DMS79 treated with DMSO at 0.1 percent for 48 hours (cell line): ENCODE data around the gene PHAF1.

Experiments
- DNase-seq: peaks from one replicate; lab custom pipeline; 2025; lab: John Stamatoyannopoulos, UW

The PHAF1 gene

DNA sequence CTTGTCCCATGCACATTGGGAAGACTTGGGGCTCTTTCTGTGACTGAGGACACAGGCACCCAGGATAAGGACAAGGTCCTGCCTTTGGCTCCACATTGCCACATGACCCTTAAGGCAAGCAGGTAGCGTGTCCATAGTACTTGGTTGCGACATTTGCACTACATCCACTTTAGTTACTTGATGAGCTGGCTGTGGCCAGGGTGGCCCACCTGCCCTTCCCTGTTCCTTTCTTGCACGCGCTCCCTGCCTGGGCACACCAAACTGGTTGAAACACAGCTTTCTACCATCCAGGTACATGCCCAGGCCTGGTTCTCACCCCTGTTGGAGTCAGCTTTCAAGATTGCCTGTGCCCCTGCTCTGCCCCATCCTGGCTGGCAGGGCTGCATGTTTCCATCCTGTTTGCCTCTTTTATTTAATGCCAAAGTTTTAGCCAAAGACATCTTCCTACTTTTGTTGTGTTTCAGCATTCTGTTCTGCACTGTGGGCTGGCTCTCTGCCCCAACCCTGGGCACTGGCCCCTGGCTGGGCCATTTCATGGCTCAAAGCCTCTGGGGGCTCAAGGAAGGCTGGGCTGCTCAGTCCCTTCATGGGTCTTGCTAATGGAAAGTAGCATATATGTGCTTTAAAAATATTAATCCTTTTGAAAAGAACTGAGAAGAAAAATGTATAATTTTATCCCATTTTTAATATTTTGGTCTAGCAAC, 37.8 kb downstream of the PHAF1 start:
- DNase-seq: no peak

DNA sequence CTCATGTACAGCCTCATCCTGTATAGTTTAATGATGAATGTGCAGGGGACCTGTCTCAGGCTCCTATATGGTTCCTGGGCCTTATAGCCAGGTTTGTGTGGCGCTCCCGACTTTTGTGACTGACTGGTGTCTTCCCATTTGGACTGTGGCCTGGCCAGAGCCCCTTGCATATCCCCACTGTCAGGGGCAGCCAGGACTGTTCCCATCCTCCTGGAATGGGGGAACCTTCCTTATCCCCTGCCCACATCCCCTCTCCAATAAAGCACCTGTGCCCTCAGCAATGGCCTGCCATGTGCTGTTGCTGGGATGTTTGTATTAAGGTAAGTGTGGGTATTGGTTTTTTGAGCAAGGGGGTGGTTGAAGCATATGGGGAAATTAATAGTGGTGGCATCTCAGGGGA, 38.5 kb downstream of the PHAF1 start:
- no peak for DNase-seq

- DNase-seq: no peak
Measured at GRCh38 chr16:67148656-67149275, 39.0 kb downstream of the PHAF1 start.

GRCh38 chr16:67149276-67150046, 39.7 kb downstream of the PHAF1 start:
- no peak for DNase-seq

- DNase-seq: no peak
Measured at GRCh38 chr16:67150047-67150832, 40.5 kb downstream of the PHAF1 start.

GRCh38 chr16:67150833-67151396, 41.2 kb downstream of the PHAF1 start, which contains the start of gene B3GNT9:
Gene B3GNT9, minus strand, starts transcription at chr16:67150998. Its CDS starts 513 bp downstream, at chr16:67150485.
- DNase-seq: peak; percentile 35

DNA sequence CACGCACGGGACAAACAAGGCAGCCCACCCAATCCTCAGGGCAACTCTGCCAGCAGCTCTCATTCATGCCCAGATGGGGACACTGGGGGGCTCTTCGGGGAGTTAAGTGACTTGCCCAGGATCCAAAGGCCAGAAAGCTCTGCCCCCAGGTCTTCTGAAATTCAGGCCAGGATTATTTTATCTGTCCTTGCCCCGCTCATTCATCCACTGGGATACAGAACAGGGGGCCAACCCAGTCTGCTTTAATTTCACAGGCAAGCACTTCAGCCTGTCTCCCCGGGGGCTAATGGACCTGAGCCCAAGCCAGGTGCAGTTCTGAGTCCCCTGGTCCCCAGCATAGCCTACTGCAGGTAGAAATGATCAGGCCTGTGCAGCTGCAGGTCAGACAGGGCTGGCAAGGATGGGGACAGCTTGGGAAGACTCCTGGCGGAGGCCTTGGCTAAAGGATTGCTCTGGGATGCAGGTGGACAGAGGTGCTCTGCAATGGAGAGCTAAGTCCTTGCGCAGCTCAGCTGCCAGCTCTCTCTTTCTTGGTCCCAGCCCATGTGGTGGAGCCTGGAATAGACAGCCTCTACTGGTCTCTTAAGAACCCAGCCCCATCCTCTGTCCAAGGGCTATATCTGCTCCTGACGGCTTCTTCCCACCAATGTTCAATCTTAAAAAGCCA, 41.8 kb downstream of the PHAF1 start:
- DNase-seq: peak; percentile 14

DNA sequence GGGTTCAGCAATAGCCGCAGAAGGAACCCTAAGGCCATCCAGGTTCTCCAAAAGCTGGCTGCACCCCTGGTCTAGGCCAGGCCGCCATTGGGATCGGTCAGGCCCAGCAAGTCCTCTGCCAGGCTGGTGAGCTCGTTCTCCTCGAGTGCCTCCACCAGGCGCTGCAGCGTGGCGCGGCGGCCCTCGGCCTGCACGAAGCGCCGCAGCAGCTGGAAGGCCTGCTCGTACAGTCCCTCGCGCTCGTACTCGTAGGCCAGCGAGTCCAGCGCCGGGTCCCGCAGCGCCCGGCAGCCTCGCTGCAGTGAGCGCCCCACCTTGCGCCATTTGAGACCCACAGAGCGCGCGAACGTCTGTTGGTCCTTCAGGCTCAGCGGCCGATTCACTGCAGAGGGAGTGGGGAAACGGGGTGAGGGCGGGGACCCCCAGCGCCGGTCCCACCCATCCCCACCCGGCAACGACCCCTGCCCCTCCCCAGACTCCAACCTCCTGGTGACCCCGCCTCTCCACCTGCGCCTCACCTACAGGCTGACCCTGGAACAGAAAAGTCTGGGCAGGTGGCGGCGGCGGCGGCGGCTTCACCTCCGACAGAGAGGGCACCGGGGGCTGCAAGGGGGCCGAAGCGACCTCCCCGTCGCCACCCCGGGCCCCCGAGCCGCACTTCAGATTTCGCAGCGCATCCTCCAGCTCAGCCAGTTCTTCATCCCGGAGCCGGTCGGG, 45.0 kb downstream of the PHAF1 start:
- DNase-seq: no peak

DNA sequence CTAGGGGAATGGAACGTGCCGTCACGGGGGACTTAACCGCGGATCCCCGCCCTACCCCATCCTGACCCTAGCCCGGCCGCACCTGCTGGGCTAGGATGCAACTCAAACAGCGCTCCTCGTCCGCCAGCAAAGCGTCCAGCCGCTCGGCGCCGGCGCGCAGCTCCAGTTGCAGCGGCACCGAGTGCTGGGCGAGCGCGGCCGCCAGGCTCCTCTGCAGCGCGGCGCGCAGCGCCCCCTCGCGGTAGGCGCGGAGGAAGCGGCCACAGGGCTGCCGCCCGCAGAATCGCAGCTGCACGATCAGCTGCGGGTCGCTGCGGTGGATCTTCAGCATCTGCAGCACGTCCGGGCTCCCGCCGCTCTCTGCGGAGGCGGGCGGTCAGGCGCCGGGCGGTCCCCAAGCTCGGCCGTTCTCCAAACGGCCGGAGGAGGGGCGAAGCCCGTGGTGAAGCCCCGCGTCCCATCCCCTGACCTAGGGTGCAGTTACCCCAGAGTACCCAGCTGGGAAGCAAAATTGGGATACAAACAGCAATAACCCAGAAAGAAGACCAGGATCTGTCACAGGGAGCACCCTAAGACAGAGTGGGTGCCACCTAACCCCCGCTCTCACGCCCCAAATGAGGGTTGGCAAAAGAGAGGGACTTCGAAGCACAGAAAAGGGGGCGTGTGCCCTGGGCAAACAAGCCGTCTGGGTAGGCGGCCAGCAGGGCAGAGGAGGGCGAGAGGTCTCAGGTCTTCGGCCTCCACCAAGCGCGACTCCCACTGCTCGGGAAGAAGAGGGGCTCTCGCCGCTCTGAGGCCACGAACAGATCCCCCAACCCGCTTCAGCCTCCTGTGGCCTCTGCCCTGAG, 45.8 kb downstream of the PHAF1 start:
- peak; percentile 12 for DNase-seq

DNA sequence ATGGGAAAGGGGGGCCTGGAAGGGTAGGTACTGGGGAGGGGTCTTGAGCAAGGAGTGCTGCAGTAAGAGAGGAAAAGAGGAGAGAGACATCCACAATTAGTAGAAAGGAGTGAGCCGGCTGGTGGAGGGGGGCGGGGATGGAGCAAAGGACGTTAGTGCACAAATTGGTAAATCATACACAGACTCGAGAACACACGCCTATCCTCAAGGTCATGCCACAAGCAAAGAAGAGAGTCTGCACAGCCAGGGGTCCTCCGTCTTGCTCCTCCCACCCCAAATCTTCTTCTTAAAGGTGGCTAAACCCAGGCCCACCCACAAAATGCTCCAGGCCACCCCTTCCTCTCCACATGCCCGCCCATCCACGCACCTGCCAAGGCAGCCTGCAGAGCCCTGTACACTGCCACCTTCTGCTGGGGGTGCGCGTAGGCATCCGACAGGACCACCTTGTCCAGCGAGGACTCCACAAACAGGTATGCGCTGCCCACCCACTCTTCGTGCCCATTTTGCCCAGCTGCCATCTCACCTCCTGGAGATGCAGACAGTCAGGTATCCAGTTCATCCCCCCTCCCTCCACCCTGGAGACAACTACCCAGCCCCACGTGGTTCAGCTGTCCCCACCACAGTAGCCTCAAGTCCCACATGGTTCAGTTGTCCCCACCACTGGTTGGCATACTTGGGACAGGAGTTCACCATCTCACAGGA, 46.6 kb downstream of the PHAF1 start:
- DNase-seq: no peak

GRCh38 chr16:67157106-67157748, 47.5 kb downstream of the PHAF1 start:
- DNase-seq: no peak

- no peak for DNase-seq
Measured at GRCh38 chr16:67157892-67158635, 48.3 kb downstream of the PHAF1 start.

DNA sequence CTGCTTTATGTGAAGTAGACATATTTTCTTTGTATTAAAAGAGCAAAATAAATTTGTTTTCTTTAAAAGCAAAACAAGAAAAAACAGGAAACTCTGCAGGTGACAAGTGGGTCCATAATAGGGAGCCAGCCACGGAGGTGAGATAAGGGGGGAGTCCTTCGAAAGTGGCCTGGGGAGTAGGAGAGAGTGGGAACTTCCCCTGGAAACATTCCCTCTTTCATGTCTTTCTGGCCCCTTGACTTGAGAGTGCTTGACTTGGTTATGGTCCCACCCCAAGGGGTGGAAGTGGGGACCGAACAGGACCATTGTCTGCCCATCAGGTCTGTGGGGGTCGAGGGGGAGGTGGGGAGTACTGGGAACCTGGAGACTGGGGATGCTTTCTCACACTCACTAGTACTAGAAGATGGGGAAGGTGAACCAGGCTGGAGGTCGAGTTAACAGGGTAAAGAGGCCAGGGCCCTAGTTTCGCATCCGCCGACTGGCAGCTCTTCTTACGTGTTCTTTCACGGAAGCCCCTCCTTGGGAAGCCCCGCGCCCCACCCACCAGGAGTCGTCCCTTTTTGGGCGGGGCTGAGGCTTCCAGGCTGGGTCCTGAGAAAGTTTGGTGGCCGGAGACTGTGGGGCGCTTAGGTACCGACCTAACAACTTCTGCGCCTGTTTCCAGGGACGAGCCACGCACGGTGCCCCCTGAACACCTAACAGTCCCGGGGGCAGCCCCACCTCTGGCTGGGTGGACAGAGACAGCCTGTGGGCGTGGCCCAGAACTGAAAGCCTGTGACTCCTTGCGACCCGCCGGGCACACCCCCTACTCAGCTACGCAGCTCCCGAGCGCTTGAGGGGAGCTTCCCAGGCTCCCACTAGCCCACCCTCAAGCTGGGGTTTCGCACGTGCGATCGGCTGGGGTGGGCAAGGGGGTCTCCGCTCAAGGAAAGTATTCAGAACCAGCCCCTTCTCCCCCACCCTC, 49.2 kb downstream of the PHAF1 start:
- DNase-seq: peak; percentile 7

DNA sequence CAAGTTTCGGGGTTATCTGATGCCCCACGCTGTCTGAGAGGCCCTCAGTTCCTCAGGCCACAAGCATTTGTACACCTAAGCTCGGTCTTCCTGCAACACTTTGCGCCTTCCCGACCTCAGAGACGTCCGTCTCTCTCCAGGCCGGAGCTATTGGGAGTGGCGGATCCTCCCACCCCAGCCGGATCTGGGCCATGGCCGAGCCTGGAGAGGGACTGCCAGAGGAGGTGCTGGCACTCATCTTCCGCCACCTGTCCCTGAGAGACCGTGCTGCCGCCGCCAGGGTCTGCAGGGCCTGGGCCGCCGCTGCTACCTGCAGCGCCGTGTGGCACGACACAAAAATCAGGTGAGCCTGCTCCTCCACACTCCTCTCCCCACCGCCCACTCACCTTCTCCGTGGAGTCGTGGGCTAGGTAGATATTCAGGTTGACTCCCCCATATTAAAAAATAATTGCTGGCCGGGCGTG, 51.9 kb downstream of the PHAF1 start:
- DNase-seq: no peak

GRCh38 chr16:67162506-67163163, 52.9 kb downstream of the PHAF1 start:
- DNase-seq: no peak
